NCI-H82 treated with DMSO at 0.1 percent for 48 hours (cell line): ENCODE results near the gene RPUSD1.

Source experiments
- DNase-seq: peaks from one replicate; lab custom pipeline; 2025; ENCODE audit not compliant: unreplicated experiment; lab: John Stamatoyannopoulos, UW

The RPUSD1 gene

GRCh38 chr16:819336-820043 is 31.3 kb upstream of the RPUSD1 start:
- no peak for DNase-seq

- no peak for DNase-seq
These were observed 30.4 kb upstream of the RPUSD1 start for GRCh38 chr16:818592-818991.

GRCh38 chr16:818132-818531 is 30.0 kb upstream of the RPUSD1 start:
- no peak for DNase-seq

- no peak for DNase-seq
These were observed 29.1 kb upstream of the RPUSD1 start for GRCh38 chr16:817001-817906.

GRCh38 chr16:815861-816260 is 27.7 kb upstream of the RPUSD1 start:
- no peak for DNase-seq

- DNase-seq: no peak
These were observed 26.8 kb upstream of the RPUSD1 start for GRCh38 chr16:814974-815373.

GRCh38 chr16:813916-814412 is 25.8 kb upstream of the RPUSD1 start:
- no peak for DNase-seq

- DNase-seq: no peak
These were observed 25.2 kb upstream of the RPUSD1 start for GRCh38 chr16:813204-813915.

GRCh38 chr16:808085-808386 is 19.9 kb upstream of the RPUSD1 start:
- no peak for DNase-seq

GRCh38 chr16:807347-808084 is 19.3 kb upstream of the RPUSD1 start:
- peak; percentile 48 for DNase-seq

- DNase-seq: no peak
These were observed 17.3 kb upstream of the RPUSD1 start for GRCh38 chr16:805474-805873.

GRCh38 chr16:804193-805048 is 16.2 kb upstream of the RPUSD1 start:
- DNase-seq: no peak

- DNase-seq: no peak
These were observed 15.5 kb upstream of the RPUSD1 start for GRCh38 chr16:803754-804080.

- no peak for DNase-seq
These were observed 15.0 kb upstream of the RPUSD1 start for GRCh38 chr16:802914-803753.

GRCh38 chr16:802461-802860 is 14.3 kb upstream of the RPUSD1 start:
- no peak for DNase-seq

GRCh38 chr16:801584-802363 is 13.6 kb upstream of the RPUSD1 start:
- no peak for DNase-seq

- no peak for DNase-seq
These were observed 12.8 kb upstream of the RPUSD1 start for GRCh38 chr16:800834-801511.
